Neural progenitor cell (in vitro differentiated cells): ENCODE measurements around the gene SNX1. TPM values are rescaled to one million over a fixed set of nuclear protein-coding genes. Genes with fewer than 3 reads are reported as not detected.

Source experiments
- DNase-seq: peaks from one replicate; pipeline ENCODE4 v3.0.0-alpha.2; 2016; ENCODE audit warnings: low spot score
- H2AFZ ChIP-seq: fragments of 200-600 bp; sonication (generic); replicated peaks from 2 replicates; pipeline ENCODE4 v1.6.1; 2016; ENCODE audit warnings: antibody characterized with exemption
- H3F3A ChIP-seq: fragments of 200-600 bp; sonication (generic); 2 replicates; pipeline ENCODE4 v1.6.1; 2016; ENCODE audit warnings: antibody characterized with exemption, low read depth
- H3K27ac ChIP-seq: fragments of 200-600 bp; sonication (generic); 2 replicates; pipeline ENCODE4 v1.5.1; 2016; ENCODE audit warnings: mild to moderate bottlenecking
- H3K27me3 ChIP-seq: fragments of 200-600 bp; sonication (generic); 2 replicates; pipeline ENCODE4 v1.6.1; 2016; ENCODE audit warnings: mild to moderate bottlenecking, moderate library complexity
- H3K36me3 ChIP-seq: fragments of 200-600 bp; sonication (generic); 2 replicates; pipeline ENCODE4 v1.5.1; 2016
- H3K4me1 ChIP-seq: fragments of 200-600 bp; sonication (generic); 2 replicates; pipeline ENCODE4 v1.6.1; 2016; ENCODE audit warnings: mixed run types
- H3K4me2 ChIP-seq: fragments of 200-600 bp; sonication (generic); 2 replicates; pipeline ENCODE4 v1.6.1; 2016
- H3K4me3 ChIP-seq: fragments of 200-600 bp; sonication (generic); 2 replicates; pipeline ENCODE4 v1.5.1; 2016
- H3K79me2 ChIP-seq: fragments of 200-600 bp; sonication (generic); 2 replicates; pipeline ENCODE4 v1.6.1; 2016; ENCODE audit warnings: low read depth
- H3K9ac ChIP-seq: fragments of 200-600 bp; sonication (generic); 2 replicates; pipeline ENCODE4 v1.6.1; 2016
- H3K9me3 ChIP-seq: fragments of 200-600 bp; sonication (generic); 2 replicates; pipeline ENCODE4 v1.5.1; 2016; ENCODE audit warnings: low read depth
- H4K20me1 ChIP-seq: fragments of 200-600 bp; sonication (generic); 2 replicates; pipeline ENCODE4 v1.6.1; 2016; ENCODE audit warnings: low read depth
- H3K27ac Mint-ChIP-seq: 3 replicates; pipeline ENCODE4 v1.8.0; 2021; ENCODE audit warnings: mixed read lengths
- H3K27me3 Mint-ChIP-seq: 2 replicates; pipeline ENCODE4 v1.8.0; 2022; ENCODE audit warnings: low read depth, mild to moderate bottlenecking, inconsistent platforms, moderate library complexity, mixed read lengths; ENCODE audit not compliant: insufficient read depth
- H3K36me3 Mint-ChIP-seq: 3 replicates; pipeline ENCODE4 v1.8.0; 2021; ENCODE audit warnings: mixed read lengths
- H3K4me1 Mint-ChIP-seq: 3 replicates; pipeline ENCODE4 v1.8.0; 2021; ENCODE audit warnings: mixed read lengths
- H3K4me3 Mint-ChIP-seq: 3 replicates; pipeline ENCODE4 v1.8.0; 2021; ENCODE audit warnings: mild to moderate bottlenecking, moderate library complexity, mixed read lengths
- H3K9me3 Mint-ChIP-seq: 3 replicates; pipeline ENCODE4 v1.8.0; 2020; ENCODE audit warnings: mixed read lengths
- CTCF ChIP-seq: fragments of 200-600 bp; sonication (generic); IDR thresholded peaks from 2 replicates; pipeline ENCODE4 v1.5.1; 2017; ENCODE audit warnings: antibody characterized with exemption, mild to moderate bottlenecking
- EZH2 ChIP-seq: fragments of 200-600 bp; sonication (generic); IDR thresholded peaks from 2 replicates; pipeline ENCODE4 v1.6.1; 2017; ENCODE audit warnings: antibody characterized with exemption, mild to moderate bottlenecking, moderate library complexity
- EZH2phosphoT487 ChIP-seq: fragments of 200-600 bp; sonication (generic); IDR thresholded peaks from 2 replicates; pipeline ENCODE4 v1.6.1; 2017; ENCODE audit warnings: antibody characterized with exemption
- total RNA-seq: library from RNA; depleted of rRNA; stranded (reverse); fragments of >200 nt; gene quantifications from 2 replicates; pipeline ENCODE4 v1.2.3, GENCODE V29; 2015; ENCODE audit warnings: low replicate concordance

Gene SNX1
- total RNA-seq, 1 donor from 2014 or later: 24.0 TPM

GRCh38 chr15:64122936-64123351, 27.2 kb downstream of the SNX1 start:
- peaks cover 25% of the 10 kb centered on the region for H3K36me3 Mint-ChIP-seq

GRCh38 chr15:64125978-64126377, 30.2 kb downstream of the SNX1 start:
- H3K27me3 ChIP-seq: no peaks in the 10 kb centered on the region
- H4K20me1 ChIP-seq: no peaks in the 10 kb centered on the region
- no peak overlapping the region for H2AFZ ChIP-seq
- no peaks in the 10 kb centered on the region for H3F3A ChIP-seq
- Mint-ChIP-seq H3K4me3 (no peak overlapping the region), H3K9me3 (no peaks in the 10 kb centered on the region), H3K27me3 (no peaks in the 10 kb centered on the region), H3K27ac (no peak overlapping the region), H3K4me1 (no peaks in the 10 kb centered on the region), H3K36me3 (peaks cover 39% of the 10 kb centered on the region)
- no peak overlapping the region for H3K4me2 ChIP-seq
- no peak for DNase-seq
- no peak overlapping the region for H3K9ac ChIP-seq
- no peaks in the 10 kb centered on the region for H3K4me1 ChIP-seq
- no peak for TF ChIP-seq CTCF
- no peak for TF ChIP-seq EZH2phosphoT487
- TF ChIP-seq EZH2: no peak
- no peak overlapping the region for H3K27ac ChIP-seq
- no peaks in the 10 kb centered on the region for H3K9me3 ChIP-seq
- no peaks in the 10 kb centered on the region for H3K79me2 ChIP-seq
- no peak overlapping the region for H3K4me3 ChIP-seq
- no peaks in the 10 kb centered on the region for H3K36me3 ChIP-seq

More at GRCh38 chr15:64122936-64123351, 27.2 kb downstream of the SNX1 start:
- Histone ChIP-seq H3K4me2 (no peak overlapping the region), H3K4me3 (no peak overlapping the region), H3K4me1 (no peaks in the 10 kb centered on the region), H3K79me2 (no peaks in the 10 kb centered on the region), H3F3A (no peaks in the 10 kb centered on the region), H3K27me3 (no peaks in the 10 kb centered on the region), H3K9ac (no peak overlapping the region), H2AFZ (no peak overlapping the region), H3K27ac (no peak overlapping the region), H4K20me1 (no peaks in the 10 kb centered on the region), H3K9me3 (no peaks in the 10 kb centered on the region), H3K36me3 (no peaks in the 10 kb centered on the region)
- DNase-seq: no peak
- H3K9me3 Mint-ChIP-seq: no peaks in the 10 kb centered on the region
- H3K27me3 Mint-ChIP-seq: no peaks in the 10 kb centered on the region
- no peak overlapping the region for H3K27ac Mint-ChIP-seq
- H3K4me1 Mint-ChIP-seq: no peaks in the 10 kb centered on the region
- TF ChIP-seq EZH2 (no peak), CTCF (no peak), EZH2phosphoT487 (no peak)
- no peak overlapping the region for H3K4me3 Mint-ChIP-seq

GRCh38 chr15:64127521-64128270, 31.9 kb downstream of the SNX1 start:
- no peaks in the 10 kb centered on the region for H3K36me3 ChIP-seq
- peaks cover 49% of the 10 kb centered on the region for H3K36me3 Mint-ChIP-seq
- no peak overlapping the region for H2AFZ ChIP-seq

More at GRCh38 chr15:64127521-64128270, 31.9 kb downstream of the SNX1 start:
- Histone ChIP-seq H3K4me1 (no peaks in the 10 kb centered on the region), H3K9ac (no peak overlapping the region), H3K27me3 (no peaks in the 10 kb centered on the region), H4K20me1 (no peaks in the 10 kb centered on the region), H3F3A (no peaks in the 10 kb centered on the region), H3K9me3 (no peaks in the 10 kb centered on the region), H3K79me2 (no peaks in the 10 kb centered on the region), H3K4me2 (no peak overlapping the region), H3K27ac (no peak overlapping the region), H3K4me3 (no peak overlapping the region)
- TF ChIP-seq CTCF (no peak), EZH2 (no peak), EZH2phosphoT487 (no peak)
- H3K27me3 Mint-ChIP-seq: peaks cover 2% of the 10 kb centered on the region
- no peaks in the 10 kb centered on the region for H3K4me1 Mint-ChIP-seq
- H3K4me3 Mint-ChIP-seq: no peak overlapping the region
- H3K27ac Mint-ChIP-seq: no peak overlapping the region
- H3K9me3 Mint-ChIP-seq: no peaks in the 10 kb centered on the region
- DNase-seq: no peak
